NCI-H2107 treated with DMSO at 0.1 percent for 48 hours (cell line): ENCODE results near the gene PTDSS2.
A peak's percentile ranks its signal among the peaks of the same experiment; 100 is the strongest.

Experiments used
- DNase-seq: peaks from one replicate; lab custom pipeline; 2025; ENCODE audit not compliant: unreplicated experiment; lab: John Stamatoyannopoulos, UW

The PTDSS2 gene

GRCh38 chr11:445765-446588, 4.1 kb upstream of the PTDSS2 start:
- DNase-seq: peak; percentile 47

GRCh38 chr11:446891-447290, 3.2 kb upstream of the PTDSS2 start:
- DNase-seq: peak; percentile 95

- peak; percentile 86 for DNase-seq
Measured at GRCh38 chr11:447923-448731, 2.0 kb upstream of the PTDSS2 start.

- peak; percentile 47 for DNase-seq
Measured at GRCh38 chr11:450809-451451, 851 bp downstream of the PTDSS2 start.

- DNase-seq: no peak
Measured at GRCh38 chr11:451738-452137, 1.7 kb downstream of the PTDSS2 start.

- DNase-seq: no peak
Measured at GRCh38 chr11:452203-452744, 2.2 kb downstream of the PTDSS2 start.

- no peak for DNase-seq
Measured at GRCh38 chr11:452916-453527, 2.9 kb downstream of the PTDSS2 start.

- DNase-seq: no peak
Measured at GRCh38 chr11:453564-453963, 3.5 kb downstream of the PTDSS2 start.

GRCh38 chr11:454043-454442, 4.0 kb downstream of the PTDSS2 start:
- DNase-seq: no peak

GRCh38 chr11:454801-455565, 4.9 kb downstream of the PTDSS2 start:
- no peak for DNase-seq

GRCh38 chr11:455566-456147, 5.6 kb downstream of the PTDSS2 start:
- DNase-seq: no peak

- no peak for DNase-seq
Measured at GRCh38 chr11:456533-456932, 6.5 kb downstream of the PTDSS2 start.

GRCh38 chr11:457111-457760, 7.2 kb downstream of the PTDSS2 start:
- DNase-seq: no peak

- no peak for DNase-seq
Measured at GRCh38 chr11:459511-460220, 9.6 kb downstream of the PTDSS2 start.

GRCh38 chr11:460331-461199, 10.5 kb downstream of the PTDSS2 start:
- DNase-seq: no peak

GRCh38 chr11:461626-462025, 11.5 kb downstream of the PTDSS2 start:
- no peak for DNase-seq

- DNase-seq: no peak
Measured at GRCh38 chr11:462107-462890, 12.2 kb downstream of the PTDSS2 start.
